ENCODE results near the gene RNF123.

Gene RNF123

GRCh38 chr3:49721896-49722781 lies 32.8 kb downstream of the RNF123 start:
- DNase-seq: no peak

DNA sequence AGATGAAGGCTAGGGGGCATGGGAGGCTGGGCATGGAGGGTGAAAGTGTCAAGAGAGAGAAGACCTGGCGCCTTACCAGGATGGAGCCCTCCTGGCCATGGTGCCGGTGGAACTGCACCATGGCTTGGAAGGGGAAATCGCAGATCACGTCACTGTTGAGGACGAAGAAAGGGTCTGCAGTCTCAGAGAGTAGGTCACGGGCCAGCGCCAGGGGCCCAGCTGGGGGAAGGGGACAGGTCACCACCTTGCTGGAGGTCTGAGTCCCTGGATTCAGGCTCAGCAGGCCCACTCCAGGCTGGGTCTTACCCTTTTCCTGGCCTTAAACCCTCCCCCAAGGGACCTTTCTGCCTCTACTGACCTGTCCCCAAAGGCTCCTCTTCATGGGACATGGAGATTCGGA lies 33.5 kb downstream of the RNF123 start:
- no peak for DNase-seq

DNA sequence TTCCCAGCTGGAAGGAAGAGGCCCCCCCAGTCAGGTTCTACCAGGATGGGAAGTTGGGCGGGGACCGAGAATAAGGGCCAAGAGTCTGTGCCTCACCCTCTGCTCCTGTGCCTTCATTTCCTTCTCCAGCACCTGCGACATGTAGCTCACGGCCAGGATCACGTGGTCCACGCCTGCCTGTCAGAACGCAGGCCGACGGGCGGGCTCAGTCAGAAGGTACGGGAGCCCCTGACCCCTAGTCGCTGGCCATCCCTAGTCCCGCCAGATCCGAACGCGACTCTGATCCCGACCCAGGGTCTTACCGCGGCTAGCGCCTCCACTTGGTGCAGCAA lies 33.9 kb downstream of the RNF123 start:
- peak; percentile 73 for DNase-seq

DNA sequence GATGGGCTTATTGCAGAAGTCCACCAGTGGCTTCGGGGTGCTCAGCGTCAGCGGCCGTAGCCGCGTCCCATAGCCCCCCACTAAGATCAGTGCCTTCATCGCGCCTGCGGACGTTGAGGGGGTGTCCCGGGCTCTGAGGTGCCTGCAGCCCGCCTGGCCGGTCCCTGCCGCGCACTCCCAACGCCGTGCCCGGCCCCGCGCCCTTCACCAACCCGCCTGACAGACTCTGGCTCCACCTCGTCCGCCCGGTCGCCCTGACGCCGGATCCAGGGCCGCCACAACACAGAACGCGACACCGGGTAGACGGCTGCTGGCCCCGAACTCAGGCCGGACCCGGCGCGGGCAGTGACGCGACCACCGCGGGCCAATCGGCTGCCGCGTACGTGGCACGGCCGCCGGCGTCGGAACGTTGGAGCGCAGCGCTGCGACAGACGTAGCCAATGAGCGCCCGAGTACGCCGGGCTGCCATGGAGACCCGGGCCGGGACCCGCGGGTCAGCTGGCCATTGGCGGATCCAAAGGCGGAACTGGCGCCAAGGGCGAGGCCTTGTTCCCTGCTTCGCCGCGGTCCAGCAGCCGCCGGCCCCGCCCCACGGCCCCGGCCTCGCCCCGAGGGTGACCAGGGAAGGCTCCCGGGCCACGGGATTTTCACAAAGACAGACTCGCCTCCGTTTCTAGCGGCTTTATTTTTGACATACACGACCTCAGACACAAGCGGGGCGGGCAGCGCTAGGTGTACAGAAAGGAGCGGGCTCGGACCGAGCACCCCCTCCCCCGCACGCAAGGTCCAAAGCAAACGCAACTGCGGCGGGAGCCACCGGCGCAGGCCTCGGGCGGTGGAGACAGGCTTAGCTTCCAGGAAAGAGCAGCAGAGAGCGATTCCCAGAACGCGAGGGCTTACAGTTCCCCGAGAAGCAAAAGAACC lies 34.5 kb downstream of the RNF123 start, which contains the start of gene GMPPB:
Gene GMPPB (minus strand): TSS at position 324 of the 924 bp plus-strand sequence. CDS start 225 bp downstream, at position 99.
- peak; percentile 97 for DNase-seq

GRCh38 chr3:49724586-49724985 lies 35.2 kb downstream of the RNF123 start:
- DNase-seq: no peak

DNA sequence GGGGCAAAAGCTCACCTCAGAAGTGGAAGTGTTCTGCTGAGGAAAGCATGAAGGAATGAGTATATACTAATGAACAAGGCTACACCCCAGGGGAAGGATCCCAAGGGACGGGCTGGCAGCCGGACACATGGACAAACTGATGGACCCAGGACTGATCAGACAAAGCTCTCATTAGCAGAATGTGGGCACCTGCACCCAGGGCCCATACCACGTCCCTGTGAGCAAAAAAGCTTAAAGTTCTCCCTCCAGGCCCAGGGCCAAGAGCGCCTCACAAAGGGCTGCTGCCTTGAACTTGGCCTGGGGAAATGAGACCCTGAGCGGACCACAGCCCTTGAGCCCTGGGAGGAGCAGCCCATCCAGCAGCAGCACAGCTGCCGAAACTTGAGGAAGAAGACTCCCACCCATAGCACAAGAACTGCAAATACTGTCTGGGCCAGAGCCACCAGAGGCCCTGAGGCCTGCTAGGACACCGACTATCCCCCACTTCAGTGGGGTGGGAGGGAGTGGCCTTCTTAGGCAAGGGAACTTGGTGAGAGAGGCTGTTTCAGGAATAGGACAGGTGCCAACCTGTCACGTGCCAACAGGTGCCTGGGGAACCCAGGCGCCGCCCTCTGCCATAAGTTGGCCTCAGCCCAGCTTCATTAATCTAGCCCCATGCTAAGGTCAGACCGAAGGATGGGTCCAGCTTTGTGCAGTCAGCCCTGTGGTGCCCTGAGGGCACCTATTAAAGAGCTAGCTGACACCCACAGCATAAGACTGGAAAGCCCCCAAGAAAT lies 36.7 kb downstream of the RNF123 start:
- no peak for DNase-seq

DNA sequence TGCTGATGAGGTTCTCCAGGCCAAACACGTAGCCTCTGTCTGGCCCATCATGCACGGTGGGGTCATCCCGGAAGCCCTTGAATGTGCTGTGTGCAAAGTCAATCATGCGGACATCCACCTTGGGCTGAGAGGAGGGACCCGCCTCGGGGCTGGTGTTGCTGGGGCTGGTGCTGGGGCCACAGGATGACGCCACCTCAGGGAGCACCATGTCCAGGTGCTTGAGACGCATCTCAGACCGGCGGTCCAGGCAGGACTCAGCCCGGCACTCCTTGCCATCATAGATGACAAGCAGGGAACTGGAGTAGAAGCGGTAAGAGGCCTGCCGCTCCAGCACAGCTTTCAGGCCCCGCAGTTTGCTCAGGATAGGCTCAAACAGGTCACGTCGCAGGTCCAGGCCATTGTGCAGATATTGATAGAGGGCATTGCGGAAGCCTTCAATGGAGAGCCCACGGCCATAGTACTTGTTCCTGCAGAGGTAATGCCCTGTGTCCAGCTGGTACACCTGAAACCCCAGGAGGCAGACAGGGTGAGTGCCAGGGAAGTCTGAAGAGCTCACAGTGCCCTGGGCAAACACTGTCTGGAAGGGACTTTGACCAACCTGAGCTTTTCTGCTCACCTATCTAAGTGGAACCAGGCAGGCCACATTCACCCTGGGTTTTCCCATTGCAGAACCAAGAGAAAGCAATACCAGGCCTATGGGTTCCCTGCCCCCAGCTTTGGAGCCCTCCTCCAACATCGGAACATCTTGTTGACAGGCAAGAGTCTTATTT lies 38.0 kb downstream of the RNF123 start:
- no peak for DNase-seq

GRCh38 chr3:49727924-49728361 lies 38.6 kb downstream of the RNF123 start:
- no peak for DNase-seq

DNA sequence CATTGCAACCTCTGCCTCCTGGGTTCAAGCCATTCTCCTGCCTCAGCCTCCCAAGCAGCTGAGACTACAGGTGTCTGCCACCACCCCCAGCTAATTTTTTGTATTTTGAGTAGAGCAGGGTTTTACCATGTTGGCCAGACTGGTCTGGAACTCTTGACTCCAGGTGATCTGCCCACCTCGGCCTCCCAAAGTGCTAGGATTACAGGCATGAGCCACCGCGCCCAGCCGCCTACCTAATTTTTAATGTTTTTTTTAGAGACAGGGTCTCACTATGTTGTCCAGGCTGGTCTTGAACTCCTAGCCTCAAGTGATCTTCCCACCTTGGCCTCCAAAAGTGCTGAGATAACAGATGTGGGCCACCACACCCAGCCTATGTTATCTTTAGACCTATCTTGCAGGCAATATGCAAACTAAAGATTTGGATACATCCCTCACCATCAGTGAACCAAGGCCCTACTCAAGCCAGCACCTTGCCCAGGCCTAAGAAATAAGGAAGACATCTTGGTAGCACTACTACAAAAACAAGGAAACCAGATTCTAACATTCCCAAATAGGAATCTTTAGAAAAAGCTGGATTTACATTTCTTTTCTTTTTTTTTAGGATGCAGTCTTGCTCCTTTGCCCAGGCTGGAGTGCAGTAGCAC lies 40.7 kb downstream of the RNF123 start:
- DNase-seq: no peak

GRCh38 chr3:49732597-49732996 lies 43.2 kb downstream of the RNF123 start:
- no peak for DNase-seq

- no peak for DNase-seq
Measured at GRCh38 chr3:49733551-49733950, 44.2 kb downstream of the RNF123 start.

DNA sequence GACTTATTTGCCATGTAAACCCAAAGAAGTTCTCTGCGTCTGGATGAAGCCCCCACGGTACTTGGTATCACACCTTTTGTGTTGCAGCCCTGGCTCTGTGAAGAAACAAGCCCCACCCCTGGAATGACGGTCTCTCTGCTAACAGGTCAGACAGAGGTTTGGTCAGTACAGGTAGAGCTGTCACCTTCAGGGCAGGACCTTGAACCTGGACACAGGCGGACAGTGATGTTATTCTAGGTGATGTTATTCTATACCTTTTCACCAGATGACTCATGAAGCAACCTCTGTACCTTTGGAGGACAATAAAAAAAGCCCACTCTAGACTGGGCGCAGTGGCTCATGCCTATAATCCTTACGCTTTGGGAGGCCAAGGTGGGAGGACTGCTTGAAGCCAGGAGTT lies 45.4 kb downstream of the RNF123 start:
- no peak for DNase-seq

GRCh38 chr3:49738067-49738713 lies 48.8 kb downstream of the RNF123 start:
- DNase-seq: no peak

DNA sequence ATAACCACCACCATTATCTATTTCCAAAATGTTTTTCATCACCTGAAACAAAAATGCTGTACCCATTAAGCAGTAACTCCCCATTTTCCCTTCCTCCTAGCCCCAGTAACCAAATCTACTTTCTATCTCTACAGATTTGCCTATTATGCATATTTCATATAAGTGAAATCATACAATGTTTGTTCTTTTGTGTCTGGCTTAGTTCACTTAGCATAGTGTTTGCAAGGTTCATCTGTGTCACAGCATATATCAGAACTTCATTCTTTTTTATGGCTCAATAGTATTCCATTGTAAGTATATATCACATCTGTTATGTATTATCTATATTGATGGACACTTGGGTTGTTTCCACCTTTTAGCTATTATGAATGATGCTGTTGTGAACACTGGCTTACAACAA lies 51.1 kb downstream of the RNF123 start:
- DNase-seq: no peak

DNA sequence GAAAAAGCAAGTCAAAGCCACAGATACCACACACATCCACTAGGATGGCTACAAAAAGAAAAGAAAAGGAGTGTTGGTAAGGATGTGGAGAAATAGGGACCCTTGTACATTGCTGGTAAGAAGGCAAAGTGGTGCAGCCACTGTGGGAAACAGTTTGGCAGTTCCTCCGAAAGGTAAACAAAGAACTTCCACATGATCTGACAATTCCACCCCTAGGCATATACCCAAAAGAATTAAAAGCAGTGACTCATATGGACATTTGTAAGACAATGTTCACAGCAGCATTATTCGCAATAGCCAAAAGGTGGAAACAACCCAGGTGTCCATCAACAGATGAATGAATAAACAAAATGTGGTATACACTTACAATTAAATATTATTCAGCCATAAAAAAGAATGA lies 56.6 kb downstream of the RNF123 start:
- DNase-seq: no peak

- DNase-seq: no peak
Measured at GRCh38 chr3:49747792-49748480, 58.6 kb downstream of the RNF123 start.

DNA sequence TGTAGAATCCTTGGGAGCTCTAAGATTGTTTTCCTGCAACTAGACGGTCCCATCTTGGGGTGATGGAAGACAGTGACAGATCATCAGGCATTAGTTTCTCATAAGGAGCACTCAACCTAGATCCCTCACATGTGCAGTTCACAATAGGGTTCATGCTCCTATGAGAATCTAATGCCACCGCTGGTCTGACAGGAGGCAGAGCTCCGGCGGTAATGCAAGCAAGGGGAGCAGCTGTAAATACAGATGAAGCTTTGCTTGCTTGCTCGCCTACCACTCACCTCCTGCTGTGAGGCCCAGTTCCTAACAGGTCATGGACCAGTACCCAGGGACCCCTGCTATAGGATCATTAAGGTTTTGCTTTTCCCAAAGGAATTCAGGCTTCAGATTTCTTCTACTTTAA lies 59.5 kb downstream of the RNF123 start:
- peak; percentile 40 for DNase-seq

- no peak for DNase-seq
Measured at GRCh38 chr3:49750056-49750455, 60.7 kb downstream of the RNF123 start.

GRCh38 chr3:49751501-49751900 lies 62.1 kb downstream of the RNF123 start:
- no peak for DNase-seq

DNA sequence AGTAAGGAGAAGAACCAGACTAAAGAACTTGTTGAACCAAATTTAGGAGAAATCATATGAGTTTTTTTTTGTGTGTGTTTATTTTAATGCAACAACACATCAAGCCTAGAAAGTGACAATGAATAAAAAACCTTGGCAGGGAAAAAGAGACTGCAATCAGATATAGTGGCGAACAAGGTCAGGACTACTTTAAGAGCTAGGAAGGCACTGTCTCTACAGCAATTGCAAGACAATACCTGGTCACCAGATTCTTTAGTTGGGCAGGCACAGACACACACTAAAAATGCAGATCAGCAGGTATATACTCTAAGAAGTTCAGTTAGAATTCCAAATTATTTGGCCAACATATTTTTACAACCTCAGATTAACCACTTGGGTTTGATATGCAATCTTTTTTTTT lies 65.2 kb downstream of the RNF123 start:
- no peak for DNase-seq
